Stimulated activated CD4-positive, alpha-beta T cell treated with anti-CD3 and anti-CD28 coated beads, Interleukin-12 subunit alpha, Interleukin-12 subunit beta, amount 100 ng/mL, for 48 hours (primary cell): Measurements from ENCODE around the gene CYP27B1.
A peak's percentile ranks its signal among the peaks of the same experiment; 100 is the strongest.

ENCODE experiments used
- DNase-seq, 3 donors: peaks; one replicate each; pipeline ENCODE4 v3.0.0-alpha.2; 2020; ENCODE audit warnings: low read depth in 2 of 3, low spot score in 1 of 3

The CYP27B1 gene

DNA sequence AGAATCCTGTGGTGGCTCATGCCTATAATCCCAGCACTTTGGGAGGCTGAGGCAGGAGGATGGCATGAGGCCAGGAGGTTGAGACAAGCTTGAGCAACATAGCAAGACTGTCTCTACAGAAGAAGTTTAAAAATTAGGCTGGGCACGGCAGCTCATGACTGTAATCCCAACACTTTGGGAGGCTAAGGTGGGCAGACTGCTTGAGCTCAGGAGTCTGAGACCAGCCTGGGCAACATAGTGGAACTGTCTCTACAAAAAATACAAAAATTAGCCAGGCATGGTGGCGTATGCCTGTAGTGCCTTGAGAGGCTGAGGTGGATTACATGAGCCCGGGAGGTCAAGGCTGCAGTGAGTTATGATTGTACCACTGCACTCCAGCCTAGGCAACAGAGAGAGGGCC is 998 bp upstream of the CYP27B1 start:
- no peak for DNase-seq

DNA sequence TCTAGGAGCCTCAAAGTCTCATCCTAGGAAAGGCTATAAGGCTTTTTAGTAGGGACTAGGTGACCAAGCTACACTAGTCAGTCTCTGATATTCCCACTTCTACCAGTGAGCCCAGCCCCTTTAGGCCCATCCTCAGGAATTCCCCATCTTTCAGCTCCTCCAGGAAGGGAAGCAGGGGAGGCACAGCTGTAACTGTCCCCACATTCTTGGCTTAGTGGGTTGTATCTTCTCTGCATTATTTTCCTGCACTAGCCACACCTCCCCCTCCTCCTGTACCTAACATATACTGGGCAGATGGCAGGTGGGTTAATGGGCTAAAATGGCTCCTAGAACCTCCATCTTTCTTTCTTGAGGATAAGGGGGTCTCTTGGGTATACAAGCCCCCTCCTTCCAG is 424 bp upstream of the CYP27B1 start:
- no peak for DNase-seq

DNA sequence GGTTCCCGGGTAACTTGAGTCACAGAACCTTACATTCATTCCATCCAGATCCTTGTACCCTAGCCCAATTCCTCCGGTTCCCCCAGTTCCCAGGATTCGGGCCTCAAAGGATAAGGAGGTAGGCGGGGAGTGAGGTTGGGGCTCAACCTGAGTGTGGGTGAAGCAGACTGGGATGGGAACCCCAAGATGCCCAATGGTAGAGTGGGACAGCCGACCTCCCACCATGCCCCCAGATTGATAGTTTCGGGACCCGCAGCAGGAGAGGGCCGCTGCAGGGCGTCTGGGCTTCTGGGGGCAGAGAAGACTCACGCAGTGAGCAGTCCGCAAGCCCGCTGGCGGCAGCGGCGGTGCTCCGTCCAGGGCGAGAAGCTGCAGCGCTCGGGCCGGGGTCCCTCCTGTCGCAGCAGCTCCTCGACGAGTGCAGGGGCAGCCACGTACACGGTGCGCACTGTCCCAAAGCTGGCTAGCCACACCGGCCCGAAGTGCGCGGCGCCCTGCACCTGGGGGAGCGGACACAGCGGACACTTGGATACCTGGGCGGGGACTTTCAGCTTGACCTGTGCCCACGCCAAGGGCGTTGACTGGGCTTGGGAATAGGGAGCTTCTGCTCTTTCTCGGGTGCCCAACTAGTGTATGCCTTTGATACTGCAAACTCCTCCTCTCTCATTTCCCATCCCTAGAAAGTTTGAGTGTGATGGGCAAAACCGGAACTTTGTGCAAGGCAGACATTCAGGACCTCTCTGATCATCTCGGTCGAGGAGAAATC is 997 bp downstream of the CYP27B1 start:
- DNase-seq, result no peak

GRCh38 chr12:57765003-57765697 is 1.7 kb downstream of the CYP27B1 start:
- peak in 2 of 3 donors; percentile 48 to 51 for DNase-seq

DNA sequence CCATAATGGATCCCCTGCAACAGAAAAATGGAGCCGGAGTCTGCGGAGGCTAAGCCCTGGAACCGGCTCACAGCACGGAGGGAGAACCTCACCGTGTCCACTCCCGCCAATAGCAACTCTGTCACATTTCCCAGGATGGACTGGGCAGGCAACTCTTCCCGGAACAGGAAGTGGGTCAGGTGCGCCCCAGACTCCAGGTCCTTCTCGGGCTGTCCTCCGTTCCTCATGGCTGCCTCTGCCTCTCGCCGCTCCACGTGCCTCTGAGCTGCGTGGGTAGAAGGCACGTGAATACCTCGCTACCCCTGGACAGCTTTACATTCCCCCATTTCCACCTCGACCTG is 2.2 kb downstream of the CYP27B1 start:
- DNase-seq, result no peak

- DNase-seq, result no peak
These were observed 2.8 kb downstream of the CYP27B1 start for GRCh38 chr12:57763881-57764661.

DNA sequence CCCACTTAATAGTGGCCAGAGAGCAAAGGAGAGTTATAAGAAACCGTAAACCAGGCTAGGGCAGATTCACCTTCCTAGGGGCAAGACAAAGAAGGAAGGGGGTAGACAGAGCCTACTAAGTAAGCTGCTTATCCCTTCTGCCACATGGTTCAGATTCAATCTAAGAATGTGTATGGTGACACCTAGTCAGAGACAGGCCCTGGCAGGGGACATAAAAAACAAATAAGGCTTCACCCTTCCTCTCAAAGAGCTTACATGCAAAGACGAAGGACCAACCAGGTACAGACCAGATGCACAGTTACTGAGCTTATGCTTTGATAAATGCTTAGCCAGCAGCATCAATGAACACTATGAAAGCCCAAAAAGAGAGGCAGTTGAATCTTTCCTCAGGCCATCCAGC is 4.4 kb downstream of the CYP27B1 start:
- no peak for DNase-seq

DNA sequence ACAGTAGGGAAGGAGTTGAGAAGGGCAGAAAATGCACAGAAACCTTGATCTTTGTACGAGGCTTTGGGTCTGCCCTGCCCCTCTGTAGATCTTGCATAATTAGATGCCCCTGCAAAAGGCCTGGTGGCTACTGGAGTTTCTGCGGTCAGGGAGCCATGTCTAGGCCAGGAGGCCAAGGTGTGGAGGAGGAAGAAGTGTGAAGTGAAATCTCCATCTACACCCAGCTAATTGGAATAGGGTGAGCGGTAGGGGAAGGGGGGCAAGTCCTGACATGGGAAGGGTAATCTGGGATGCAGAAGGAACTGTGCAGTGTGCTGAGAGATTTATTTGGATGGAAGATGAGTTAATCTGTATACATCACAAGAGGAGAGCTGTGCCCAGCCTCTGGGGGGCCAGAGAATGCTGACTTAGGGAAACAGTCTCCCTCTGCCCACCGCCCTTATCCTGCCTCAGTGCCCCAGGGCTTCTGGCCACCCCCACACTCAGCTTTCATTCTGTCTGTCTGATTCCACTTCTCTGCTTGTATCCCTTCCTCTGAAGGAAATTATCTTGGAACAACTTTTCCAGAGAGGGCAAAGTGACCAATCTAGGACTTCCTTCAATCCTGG is 5.4 kb downstream of the CYP27B1 start:
- no peak for DNase-seq

DNA sequence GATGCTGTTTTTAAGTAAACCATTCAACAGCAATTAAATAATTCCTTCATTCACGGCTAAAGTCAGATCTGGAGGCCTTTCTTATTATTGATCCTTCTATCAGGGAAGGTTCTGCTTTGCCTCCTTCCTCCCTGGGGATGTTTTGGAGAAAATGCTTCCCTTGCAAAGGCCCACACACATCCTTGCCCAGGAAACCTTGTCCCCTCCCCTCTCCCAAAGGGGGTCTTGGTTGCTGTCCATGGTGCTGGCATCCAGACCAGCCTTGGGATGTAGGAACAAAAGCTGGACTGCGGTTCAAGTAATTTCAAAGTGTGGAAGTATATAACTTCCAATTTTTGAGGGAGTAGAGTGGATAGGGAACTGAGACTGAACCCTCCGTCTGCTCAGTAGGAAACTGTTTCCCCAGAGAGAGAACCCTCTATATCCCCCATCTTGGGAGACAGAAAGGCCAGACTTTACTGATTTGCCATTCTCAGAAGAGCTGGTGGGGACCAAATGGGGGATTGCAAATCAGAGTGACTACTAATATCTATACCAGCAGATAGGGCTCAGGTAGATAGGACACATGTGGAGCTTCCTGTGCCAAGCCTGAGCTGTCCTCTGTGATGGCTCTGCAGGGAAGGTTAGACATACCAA is 6.4 kb downstream of the CYP27B1 start:
- no peak for DNase-seq

DNA sequence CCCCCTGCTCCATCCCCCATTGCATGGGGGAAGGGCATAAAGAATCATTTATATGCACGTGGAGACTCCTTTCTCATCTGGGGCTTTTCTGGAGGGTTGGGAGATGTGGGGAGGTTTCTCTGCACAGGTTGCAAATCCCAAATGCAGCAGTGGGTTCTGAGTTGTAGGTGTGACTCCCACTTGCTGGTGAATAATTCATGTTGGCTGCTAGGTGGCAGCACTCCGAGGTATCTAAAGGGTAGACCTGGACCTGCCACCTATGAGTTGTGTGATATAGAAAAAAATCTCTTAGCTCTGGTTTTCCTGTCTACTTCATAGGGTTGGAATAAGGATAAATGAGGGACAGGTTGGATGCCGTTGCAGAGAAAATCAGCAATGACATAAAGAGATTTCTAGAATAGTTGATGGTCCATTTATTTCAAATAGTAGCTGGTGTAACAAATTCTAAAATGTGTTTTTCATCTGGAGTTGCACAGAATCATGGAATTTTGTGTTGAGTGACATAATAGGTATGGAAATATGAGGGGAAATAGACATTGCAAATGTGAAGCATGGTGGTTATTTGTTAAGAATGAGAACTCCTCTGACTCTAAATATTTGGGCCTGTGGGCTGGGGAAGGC is 7.4 kb downstream of the CYP27B1 start:
- no peak for DNase-seq

DNA sequence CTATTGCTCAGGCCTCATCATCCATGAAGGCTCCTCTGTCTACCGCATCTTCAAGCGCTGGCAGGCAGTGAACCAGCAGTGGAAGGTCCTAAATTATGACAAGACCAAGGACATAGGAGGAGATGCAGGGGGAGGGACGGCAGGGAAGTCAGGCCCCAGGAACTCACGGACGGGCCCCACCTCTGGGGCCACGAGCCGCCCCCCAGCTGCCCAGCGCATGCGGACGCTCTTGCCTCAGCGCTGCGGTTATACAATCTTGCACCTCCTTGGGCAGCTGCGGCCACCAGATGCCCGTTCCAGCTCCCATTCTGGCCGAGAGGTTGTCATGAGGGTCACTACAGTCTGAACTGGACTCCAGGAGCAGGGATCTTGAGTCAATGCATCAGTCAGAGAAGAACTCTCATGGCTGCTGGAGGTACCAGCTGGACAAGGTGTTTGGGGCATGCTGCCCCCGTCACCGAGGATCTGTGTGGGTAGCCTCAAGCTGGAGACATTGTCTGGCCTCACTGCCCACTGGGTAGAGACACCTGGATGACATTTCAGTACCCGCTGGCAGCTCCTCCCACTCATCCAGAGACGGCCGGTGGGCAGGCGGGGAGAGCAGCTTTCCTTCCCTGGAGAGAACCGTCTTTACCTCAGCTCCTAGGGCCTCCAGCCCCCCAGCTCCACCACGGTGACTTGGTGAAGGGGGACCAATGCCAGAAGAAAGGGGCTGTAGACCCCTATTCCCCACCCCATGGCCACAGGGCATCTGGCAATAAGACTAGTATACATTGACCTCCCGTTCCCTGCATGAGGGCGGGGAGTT is 8.1 kb downstream of the CYP27B1 start:
- DNase-seq, result no peak

GRCh38 chr12:57757771-57758170 is 9.1 kb downstream of the CYP27B1 start:
- no peak for DNase-seq

- peak; percentile 54 to 68 (median 64) for DNase-seq
These were observed 10.2 kb downstream of the CYP27B1 start for GRCh38 chr12:57756406-57757341.

GRCh38 chr12:57755454-57756372 is 11.2 kb downstream of the CYP27B1 start:
- no peak for DNase-seq

- DNase-seq, result no peak
These were observed 11.8 kb downstream of the CYP27B1 start for GRCh38 chr12:57755194-57755453.

- peak; percentile 64 to 81 (median 75) for DNase-seq
These were observed 12.3 kb downstream of the CYP27B1 start, which contains the start of gene MARCHF9 for GRCh38 chr12:57754411-57755193. Gene MARCHF9, plus strand, starts transcription at chr12:57755103. Its CDS starts 426 bp downstream, at chr12:57755529.

DNA sequence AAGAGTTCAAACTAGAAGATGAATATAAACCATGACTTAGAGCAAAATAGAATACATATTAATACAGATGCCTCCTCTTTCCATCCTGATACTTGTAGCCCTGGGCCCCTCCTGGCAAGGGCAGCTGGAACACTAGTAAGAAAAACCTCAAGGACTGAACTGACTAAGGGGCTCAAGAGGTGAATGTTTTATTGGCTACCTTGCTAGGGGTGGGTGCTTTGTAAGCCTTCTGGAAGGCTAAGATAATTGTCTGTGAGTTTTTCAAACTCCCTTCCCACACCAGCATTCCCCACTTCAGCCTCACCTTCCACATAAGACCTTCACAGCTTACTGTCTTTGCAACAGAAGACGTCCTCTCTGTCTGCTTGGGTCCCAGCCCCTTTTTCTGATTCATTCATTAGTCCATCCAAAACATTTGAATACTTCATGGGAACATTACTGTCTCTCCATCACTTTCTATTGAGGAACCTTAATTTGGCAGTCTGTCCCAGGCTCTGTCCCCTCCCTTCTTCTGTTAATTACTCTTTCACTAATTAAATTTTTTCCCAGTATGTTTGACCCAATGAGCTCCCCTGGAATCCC is 13.0 kb downstream of the CYP27B1 start:
- DNase-seq, result no peak
